Stimulated activated CD8-positive, alpha-beta memory T cell treated with anti-CD3 and anti-CD28 coated beads, Interleukin-12 subunit alpha, Interleukin-12 subunit beta, amount 100 ng/mL, for 4 hours (primary cell): ENCODE results near the gene PKD1.
A peak's percentile ranks its signal among the peaks of the same experiment; 100 is the strongest.

ENCODE experiments used
- DNase-seq: peaks from one replicate; pipeline ENCODE4 v3.0.0-alpha.2; 2020; ENCODE audit warnings: low read depth

The PKD1 gene

GRCh38 chr16:2074071-2074470 is 61.6 kb downstream of the PKD1 start:
- no peak for DNase-seq

GRCh38 chr16:2072926-2073325 is 62.8 kb downstream of the PKD1 start:
- no peak for DNase-seq

DNA sequence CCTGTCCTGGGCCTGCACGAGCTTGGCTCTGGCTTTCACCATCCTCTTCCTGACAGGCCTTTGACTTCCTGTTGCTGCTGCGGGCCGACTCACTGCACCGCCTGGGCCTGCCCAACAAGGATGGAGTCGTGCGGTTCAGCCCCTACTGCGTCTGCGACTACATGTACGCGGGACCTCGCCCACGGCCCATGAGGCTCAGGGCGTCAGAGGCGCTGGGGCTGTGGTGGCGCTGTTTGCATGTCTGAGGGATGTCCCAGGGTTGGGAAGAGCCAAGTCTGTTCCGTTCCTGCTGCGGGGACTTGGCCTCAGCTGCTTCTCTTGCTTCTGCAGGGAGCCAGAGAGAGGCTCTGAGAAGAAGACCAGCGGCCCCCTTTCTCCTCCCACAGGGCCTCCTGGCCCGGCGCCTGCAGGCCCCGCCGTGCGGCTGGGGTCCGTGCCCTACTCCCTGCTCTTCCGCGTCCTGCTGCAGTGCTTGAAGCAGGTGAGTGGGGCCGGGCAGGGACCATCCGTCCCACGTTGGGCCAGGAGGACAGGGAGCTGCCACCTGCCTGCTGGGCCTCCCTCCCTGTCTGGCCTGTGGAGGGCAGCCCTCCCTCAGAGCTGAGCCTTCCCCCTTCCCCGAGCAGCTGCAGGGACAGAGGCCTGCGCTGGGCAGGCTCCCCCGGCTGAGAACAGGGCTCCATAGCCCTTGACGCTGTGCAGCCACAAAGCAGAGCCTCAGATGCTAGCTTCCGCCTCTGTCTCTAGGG is 64.1 kb downstream of the PKD1 start:
- no peak for DNase-seq

DNA sequence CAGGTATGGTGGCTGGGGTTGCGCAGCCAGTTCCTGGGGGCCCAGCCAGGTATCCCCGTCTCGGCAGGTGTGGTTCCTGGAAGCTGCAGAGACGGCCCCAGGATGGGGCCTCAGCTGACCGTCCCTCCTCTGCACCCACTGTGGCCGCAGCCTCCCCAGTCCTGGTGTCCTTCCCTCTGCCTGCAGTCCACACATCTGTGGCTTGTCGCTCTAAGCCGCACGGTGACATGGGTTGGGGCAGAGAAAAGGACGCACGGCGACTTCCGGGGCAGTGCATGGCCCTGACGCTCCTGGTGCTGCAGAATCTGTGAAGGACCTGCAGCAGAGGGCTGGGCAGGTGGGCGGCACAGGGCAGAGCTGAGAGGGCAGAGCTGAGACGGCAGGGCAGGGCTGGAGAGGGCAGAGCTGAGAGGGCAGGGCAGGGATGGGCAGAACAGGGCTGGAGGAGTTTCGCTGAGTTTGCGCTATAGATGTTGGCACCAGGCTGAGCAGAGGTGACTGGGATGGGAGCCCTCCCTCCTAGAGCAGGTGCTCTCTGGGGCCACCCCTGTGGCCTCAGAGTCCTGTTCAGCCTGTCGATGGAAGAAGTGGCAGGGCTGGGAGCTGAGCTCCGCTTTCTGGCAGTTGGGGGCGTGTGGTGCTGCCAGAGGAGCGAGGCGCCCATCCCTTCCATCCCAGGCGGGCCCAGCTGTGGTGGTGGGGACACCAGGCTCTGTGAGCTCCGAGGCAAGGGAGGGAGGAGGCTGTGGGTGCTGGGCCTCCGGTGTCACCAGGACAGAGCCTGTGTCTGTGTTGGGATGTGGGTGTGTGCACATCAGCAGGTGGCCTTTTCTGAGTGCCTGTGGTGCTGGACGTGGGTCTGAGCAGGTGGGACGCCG is 64.9 kb downstream of the PKD1 start:
- DNase-seq, result no peak

DNA sequence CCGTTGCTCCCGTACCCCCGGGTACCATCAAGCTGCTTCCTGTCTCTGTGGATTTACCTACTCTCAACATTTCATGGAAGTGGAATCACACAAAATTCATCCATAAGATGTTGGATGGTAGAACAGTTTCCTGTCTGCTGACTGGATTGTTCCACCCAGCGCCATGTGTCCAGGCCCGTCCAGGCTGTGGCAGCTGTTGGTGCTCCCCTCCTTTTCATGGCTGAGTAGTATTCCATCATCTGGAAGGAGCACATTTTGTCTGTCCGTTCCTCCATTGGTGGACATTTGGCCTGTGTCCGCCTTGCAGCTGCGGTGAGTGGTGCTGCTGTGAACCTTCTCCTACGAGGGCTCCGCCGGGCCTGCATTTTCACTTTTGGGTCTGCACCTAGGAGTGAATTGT is 69.6 kb downstream of the PKD1 start:
- DNase-seq, result no peak

DNA sequence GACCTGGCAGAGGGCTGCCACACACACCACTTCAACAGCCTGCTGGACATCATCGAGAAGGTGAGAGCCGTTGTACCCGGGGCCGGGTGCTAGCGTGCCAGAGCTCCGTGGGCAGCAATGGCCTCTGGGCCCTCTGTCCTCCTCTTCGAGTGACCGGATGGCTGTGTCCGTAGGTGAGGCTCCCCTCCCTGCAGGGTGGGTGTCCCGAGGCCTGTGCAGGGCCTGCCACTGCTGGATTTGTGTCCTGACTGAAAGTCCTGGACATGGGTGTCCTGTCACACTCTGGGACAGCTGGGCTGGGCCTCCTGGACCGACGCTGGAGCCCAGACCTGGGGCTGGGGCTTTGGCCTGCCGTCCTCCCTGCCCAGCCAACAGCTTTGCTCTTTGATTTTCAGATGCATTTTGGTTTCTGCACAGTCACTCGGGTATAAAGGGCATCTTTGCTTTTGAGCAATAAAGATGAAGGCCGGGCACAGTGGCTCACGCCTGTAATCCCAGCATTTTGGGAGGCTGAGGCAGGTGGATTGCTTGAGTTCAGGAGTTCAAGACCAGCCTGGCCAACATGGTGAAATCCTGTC is 71.2 kb downstream of the PKD1 start:
- DNase-seq, result no peak

DNA sequence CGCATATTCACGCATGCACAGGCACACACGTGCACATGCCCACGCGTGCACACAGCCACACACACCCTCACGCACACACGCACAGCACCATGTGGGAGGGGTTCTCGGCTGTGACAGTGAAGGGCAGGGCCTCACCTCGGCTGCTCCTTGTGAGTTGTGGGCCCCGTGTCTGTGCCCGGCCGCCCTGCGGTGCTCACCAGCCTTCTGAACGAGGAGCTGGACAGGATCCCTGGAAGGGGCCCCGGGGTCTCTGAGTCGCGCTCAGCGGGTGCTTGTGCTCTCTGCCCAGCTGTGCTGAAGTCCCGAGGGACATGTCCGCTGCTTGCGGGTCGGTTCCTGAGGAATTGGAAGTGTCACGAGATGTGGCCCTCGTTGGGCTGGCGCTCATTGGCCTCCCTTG is 71.8 kb downstream of the PKD1 start:
- DNase-seq, result no peak

DNA sequence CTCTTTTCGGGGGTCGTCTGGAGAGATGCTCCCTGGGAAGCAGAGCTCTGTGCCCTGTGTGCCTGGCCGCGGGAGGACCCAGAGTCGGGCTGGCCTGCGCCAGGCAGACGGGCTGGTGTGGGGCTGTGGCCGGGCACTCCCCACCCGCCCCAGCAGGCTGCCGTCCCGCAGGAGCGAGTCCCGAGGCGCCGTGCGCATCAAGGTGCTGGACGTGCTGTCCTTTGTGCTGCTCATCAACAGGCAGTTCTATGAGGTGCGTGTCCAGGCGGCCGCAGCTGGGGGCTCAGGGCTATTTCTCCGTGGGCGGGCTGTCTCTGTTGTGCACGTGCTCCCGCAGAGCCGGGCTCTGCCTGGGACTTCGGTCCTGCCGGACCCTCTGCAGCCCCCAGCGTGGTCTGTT is 72.9 kb downstream of the PKD1 start:
- DNase-seq, result no peak

DNA sequence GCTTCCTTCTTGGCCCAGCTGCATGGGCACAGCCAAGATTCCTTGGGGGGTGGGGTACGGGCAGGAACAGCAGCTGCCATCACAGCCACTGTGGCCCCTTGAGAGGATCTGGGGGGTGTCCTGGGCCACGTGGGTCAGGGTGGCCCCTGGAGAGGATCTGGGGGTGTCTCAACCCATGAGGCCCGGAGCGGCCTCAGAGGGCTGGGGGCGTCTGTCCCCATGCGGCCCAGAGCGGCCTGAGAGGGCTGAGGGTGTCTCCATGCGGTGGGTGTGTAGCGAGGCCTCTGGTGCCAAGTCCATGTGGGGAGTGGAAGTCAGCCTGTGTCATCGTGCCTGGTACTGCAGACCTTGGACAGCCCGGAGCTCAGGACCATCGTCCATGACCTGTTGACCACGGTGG is 74.2 kb downstream of the PKD1 start:
- no peak for DNase-seq

GRCh38 chr16:2061023-2061422 is 74.7 kb downstream of the PKD1 start:
- no peak for DNase-seq

- DNase-seq, result no peak
Observed at GRCh38 chr16:2060346-2060745, 75.4 kb downstream of the PKD1 start.

DNA sequence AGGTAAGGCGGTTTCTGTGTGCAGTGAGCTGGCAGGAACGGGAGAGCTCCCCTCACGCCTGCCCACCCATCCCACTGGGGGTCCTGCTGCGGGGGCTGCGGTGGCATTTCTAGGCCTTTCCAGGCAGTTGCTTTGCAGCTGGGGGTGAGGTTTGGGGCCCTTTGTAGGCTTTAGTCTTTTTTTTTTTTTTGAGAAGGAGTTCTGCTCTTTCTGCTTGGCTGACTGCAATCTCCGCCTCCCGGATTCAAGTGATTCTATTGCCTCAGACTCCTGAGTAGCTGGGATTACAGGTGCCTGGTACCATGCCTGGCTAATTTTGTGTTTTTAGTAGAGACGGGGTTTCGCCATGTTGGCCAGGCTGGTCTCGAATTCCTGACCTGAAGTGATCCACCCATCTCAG is 76.8 kb downstream of the PKD1 start:
- DNase-seq, result no peak

- DNase-seq, result no peak
Observed at GRCh38 chr16:2058420-2058819, 77.3 kb downstream of the PKD1 start.

DNA sequence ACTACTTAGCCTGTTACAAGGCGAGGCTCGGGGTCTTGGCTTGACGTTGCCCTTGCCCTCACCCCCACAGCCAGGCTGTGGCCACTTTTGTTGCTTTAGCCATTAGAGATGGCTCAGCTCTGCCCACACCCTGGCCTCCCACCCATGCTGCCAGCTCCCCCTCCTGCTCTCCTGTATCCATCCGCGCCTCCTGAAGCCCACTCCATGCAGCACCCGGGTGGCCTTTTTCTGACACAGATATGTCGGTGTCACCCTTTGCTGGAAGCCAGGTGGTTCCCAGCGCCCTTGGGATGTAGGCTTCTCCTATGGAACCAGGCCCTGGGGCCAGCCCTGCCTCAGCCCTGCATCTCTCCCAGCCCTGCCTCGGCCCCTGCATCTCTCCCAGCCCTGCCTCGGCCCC is 78.3 kb downstream of the PKD1 start:
- DNase-seq, result no peak

DNA sequence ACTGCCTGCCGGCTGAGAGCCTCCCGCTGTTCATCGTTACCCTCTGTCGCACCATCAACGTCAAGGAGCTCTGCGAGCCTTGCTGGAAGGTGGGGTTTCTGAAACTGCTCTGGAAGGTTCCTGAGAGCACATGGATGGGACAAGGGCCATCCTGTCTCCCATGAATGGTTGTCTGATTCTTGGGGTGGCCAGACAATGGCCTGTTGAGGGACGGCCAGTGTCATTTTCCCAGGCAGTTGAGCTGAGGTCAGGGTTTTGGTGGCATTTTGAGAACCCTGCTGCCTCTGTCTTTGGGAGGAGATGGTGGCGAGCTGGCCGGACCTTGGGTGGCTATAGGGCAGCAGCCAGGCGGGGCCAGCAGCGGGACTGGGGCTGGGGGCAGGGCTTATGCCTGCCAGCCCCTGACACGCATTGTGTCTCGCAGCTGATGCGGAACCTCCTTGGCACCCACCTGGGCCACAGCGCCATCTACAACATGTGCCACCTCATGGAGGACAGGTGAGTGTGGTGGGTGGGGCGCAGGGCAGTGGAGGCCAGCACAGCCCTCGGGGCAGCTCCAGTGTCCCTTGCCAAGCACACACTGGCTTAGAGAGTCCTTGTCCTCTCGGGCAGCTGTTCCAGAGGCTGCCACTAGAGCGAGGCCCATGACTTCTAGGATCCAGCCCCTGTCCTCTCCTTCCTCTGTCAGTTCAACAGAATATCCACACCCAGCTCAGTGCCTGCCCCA is 78.9 kb downstream of the PKD1 start:
- DNase-seq, result no peak

DNA sequence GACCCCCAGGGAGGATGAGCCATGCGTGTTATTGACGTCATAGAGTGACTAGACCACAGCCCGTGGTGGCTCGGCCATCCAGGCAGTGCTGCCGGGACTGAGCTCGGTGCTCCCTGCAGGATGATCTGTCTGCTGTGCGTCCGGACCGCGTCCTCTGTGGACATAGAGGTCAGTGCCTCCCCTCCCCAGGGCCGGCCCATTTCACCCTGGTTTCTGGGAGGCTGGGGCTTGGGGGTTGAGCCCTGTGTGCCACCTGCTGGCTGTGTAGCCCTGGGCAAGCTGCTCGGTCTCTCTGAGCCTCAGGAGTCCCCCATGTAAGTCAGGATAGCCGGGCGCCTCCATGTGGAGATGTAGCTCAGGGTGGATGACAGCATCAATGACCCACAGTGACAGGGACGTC is 79.6 kb downstream of the PKD1 start:
- DNase-seq, result no peak

GRCh38 chr16:2054543-2055245 is 81.0 kb downstream of the PKD1 start:
- DNase-seq, result no peak

DNA sequence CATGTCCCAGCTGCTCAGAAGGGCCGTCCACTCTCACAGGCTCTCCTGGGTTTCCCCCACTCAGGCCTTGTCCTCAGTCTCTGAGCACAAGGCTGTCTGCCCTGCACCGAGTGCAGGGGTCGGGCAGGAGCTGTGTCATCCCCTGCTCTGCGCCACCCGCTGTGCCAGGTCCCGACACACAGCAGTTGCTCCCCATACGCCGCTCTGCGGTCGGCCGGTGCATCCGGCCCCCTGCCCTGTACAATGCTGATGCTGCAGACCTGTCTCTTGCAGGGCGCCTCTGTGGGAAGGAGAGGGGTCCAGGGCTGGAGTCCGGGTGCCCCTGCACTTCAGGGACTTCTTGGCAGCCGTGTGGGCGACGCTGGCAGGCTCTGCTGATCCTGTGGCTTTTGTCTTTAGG is 81.8 kb downstream of the PKD1 start:
- DNase-seq, result no peak

- no peak for DNase-seq
Observed at GRCh38 chr16:2053211-2053610, 82.5 kb downstream of the PKD1 start.

DNA sequence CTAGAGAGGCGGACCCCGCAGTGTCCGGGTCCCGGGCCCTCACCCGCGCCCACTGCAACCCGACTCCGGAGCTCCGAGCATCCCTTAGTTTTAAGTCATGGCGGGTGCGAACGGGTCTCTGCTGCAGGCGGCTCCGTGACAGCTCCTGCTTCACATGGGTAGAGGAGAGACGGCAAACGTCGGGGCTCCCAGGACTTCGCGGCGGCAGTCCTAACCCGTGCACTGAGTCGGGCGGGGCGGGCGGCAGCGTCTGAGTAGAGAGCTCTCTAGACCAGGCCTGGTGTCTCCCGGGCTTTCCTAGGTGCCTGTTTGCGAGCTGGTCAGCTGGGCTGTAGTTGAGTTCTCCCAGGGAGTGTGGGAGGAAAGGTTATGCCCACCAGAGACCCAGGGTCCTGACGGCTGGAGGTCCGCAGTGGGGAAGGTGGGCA is 87.6 kb downstream of the PKD1 start:
- DNase-seq, result no peak

- DNase-seq, result peak; percentile 90
Observed at GRCh38 chr16:2047330-2048115, 88.2 kb downstream of the PKD1 start, which contains the start of the genes NTHL1 and TSC2. Gene NTHL1 (minus strand): TSS chr16:2047834. CDS start chr16:2047823, 11 bp downstream. Gene TSC2 (plus strand): TSS chr16:2047985. CDS start chr16:2048616, 631 bp downstream.
